Measurements from ENCODE around the gene DZIP1L. TPM values are rescaled to one million over a fixed set of nuclear protein-coding genes. Genes with fewer than 3 reads are reported as not detected.

DZIP1L gene
- total and polyA plus RNA-seq, 9 of the 15 experiments (the other 6 are each of a cell fraction or from before 2014, with no cell fraction given) = 0.03 to 1.5 (median 0.48) TPM; not detected in 1

DNA sequence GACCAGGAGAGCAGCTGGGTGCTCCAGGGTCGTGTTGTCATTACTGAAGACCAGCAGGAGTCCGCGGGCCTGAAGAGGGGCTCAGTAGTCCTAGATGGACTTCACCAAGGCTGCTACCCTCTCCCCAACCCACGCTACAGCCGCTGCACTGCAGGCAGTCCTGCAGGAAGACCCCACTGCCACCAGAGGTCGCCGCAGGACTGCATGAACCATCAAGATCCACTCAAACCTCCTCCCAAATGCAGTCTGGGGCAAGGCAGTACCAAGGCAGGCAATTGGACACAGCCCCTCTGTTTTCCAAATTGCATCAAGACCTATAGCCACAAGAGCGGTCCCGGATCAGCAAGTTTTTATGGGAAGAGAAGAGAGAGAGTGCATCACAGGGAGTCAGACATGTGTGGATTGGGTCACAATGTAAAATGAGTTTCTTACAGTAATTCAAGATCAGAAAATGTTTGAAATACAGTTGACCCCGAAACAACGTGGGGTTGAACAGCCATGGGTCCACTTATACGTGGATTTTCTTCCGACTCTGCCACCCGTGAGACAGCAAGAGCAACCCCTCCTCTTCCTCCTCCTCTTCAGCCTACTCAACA, 46.7 kb downstream of the DZIP1L start (continued):
- TF ChIP-seq, protein P1, sequence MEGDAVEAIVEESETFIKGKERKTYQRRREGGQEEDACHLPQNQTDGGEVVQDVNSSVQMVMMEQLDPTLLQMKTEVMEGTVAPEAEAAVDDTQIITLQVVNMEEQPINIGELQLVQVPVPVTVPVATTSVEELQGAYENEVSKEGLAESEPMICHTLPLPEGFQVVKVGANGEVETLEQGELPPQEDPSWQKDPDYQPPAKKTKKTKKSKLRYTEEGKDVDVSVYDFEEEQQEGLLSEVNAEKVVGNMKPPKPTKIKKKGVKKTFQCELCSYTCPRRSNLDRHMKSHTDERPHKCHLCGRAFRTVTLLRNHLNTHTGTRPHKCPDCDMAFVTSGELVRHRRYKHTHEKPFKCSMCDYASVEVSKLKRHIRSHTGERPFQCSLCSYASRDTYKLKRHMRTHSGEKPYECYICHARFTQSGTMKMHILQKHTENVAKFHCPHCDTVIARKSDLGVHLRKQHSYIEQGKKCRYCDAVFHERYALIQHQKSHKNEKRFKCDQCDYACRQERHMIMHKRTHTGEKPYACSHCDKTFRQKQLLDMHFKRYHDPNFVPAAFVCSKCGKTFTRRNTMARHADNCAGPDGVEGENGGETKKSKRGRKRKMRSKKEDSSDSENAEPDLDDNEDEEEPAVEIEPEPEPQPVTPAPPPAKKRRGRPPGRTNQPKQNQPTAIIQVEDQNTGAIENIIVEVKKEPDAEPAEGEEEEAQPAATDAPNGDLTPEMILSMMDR (IDR thresholded peaks at IDR 0.05 in 2 of 3, conservative IDR thresholded peaks at IDR 0.05 in 1 of 3; ENCODE audit: insufficient read depth in 2 of 3, low read depth in 1 of 3, low read length in 3 of 3) = peak; percentile 86 to 91 (median 88)
- TF ChIP-seq, protein P2, sequence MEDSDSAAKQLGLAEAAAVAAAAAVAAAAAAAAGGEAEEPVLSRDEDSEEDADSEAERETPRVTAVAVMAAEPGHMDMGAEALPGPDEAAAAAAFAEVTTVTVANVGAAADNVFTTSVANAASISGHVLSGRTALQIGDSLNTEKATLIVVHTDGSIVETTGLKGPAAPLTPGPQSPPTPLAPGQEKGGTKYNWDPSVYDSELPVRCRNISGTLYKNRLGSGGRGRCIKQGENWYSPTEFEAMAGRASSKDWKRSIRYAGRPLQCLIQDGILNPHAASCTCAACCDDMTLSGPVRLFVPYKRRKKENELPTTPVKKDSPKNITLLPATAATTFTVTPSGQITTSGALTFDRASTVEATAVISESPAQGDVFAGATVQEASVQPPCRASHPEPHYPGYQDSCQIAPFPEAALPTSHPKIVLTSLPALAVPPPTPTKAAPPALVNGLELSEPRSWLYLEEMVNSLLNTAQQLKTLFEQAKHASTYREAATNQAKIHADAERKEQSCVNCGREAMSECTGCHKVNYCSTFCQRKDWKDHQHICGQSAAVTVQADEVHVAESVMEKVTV (CRISPR knock-in tag; IDR thresholded peaks at IDR 0.05) = peak; percentile 81; the same call in 1 of the 2 replicates
- TF ChIP-seq RAD21 (CRISPR knock-in tag; conservative IDR thresholded peaks at IDR 0.05 in 1 of 2, IDR thresholded peaks at IDR 0.05 in 1 of 2) = peak; percentile 93 to 94

DNA sequence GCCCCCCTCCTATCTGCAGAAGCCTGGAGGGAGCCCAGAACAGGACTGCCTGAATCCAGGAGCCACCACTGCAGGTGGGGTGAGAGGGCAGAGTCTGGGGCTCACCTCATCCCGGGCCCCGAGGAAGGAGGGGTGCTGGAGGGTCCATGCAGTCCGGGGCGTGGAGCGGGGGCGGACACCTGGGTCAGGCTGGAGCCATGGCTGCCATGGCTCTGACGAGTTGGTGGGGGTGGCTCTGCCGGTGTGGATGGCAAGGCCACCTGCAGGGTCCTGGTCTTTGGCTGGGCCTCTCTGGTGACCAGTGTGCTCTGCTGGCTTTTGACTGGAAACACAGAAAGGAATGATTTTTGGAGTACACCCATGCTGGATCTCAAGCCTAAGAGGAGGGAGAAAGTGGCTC, 47.4 kb downstream of the DZIP1L start:
- no peaks in the 10 kb centered on the region for H3K9me1 ChIP-seq (ENCODE audit: control insufficient read depth, insufficient read depth, low read length)
- DNase-seq (ENCODE audit: extremely low read depth in 1 of 4, low spot score in 3 of 4) (no peak), ATAC-seq (no peak; the same call in 2 of the 3 replicates), FAIRE-seq (no peak)
- no peaks in the 10 kb centered on the region for H3K9me3 ChIP-seq (replicated peaks; ENCODE audit: control insufficient read depth, insufficient read depth, low read depth, low read length)
- no peak for TF ChIP-seq ZNF217 (CRISPR knock-in tag; IDR thresholded peaks at IDR 0.05)
- TF ChIP-seq, protein P3, sequence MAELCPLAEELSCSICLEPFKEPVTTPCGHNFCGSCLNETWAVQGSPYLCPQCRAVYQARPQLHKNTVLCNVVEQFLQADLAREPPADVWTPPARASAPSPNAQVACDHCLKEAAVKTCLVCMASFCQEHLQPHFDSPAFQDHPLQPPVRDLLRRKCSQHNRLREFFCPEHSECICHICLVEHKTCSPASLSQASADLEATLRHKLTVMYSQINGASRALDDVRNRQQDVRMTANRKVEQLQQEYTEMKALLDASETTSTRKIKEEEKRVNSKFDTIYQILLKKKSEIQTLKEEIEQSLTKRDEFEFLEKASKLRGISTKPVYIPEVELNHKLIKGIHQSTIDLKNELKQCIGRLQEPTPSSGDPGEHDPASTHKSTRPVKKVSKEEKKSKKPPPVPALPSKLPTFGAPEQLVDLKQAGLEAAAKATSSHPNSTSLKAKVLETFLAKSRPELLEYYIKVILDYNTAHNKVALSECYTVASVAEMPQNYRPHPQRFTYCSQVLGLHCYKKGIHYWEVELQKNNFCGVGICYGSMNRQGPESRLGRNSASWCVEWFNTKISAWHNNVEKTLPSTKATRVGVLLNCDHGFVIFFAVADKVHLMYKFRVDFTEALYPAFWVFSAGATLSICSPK (IDR thresholded peaks at IDR 0.05; ENCODE audit: borderline replicate concordance) = no peak
- no peak for TF ChIP-seq RNF2 (IDR thresholded peaks at IDR 0.05)
- no peak for TF ChIP-seq ARID1B (IDR thresholded peaks at IDR 0.05)
- no peak for TF ChIP-seq HDAC6 (IDR thresholded peaks at IDR 0.05; ENCODE audit: low read depth, low read length)
- no peak for TF ChIP-seq SIN3B (IDR thresholded peaks at IDR 0.05; ENCODE audit: low read depth)
- H4K20me1 ChIP-seq (replicated peaks; ENCODE audit: control insufficient read depth, insufficient read depth, low read length) = no peaks in the 10 kb centered on the region
- H3K4me2 ChIP-seq (ENCODE audit: insufficient read depth, low read length) = no peak overlapping the region
- H3K27ac ChIP-seq (ENCODE audit: extremely low read depth, low read depth, low read length) = no peak overlapping the region
- H3K79me2 ChIP-seq (ENCODE audit: control insufficient read depth, insufficient read depth, low read length) = no peaks in the 10 kb centered on the region
- H3K36me3 ChIP-seq (ENCODE audit: control insufficient read depth, insufficient read depth, low read length) = no peaks in the 10 kb centered on the region
- 3% methylated on average over 5 of the region's 8 CpGs for WGBS (ENCODE audit: insufficient coverage, low coverage, missing lambda C conversion rate)
- in situ Hi-C loops (cut with MboI) = loop anchor here (25.0 kb wide), 1 partner anchor 869 kb away; the partner anchor contains the start of genes FOXL2 and FOXL2NB
- no peaks in the 10 kb centered on the region for H3K4me1 ChIP-seq (replicated peaks in 1 of 2; ENCODE audit: control insufficient read depth in 2 of 2, insufficient read depth in 2 of 2, low read length in 2 of 2)
- ChIA-PET POLR2A (no interaction called here), CTCF (ENCODE audit: low intra/inter-chr PET ratio) (interaction anchor here (0.7 to 1.8 kb wide), 4 partner anchors 47 to 1389 kb away, joined by 3 to 20 read pairs (median 5); partner anchors contain the start of gene DZIP1L)
- no peak overlapping the region for H3K9ac ChIP-seq (ENCODE audit: insufficient read depth in 1 of 2, low read depth in 2 of 2, low read length in 2 of 2)
- peaks cover 0 to 30% of the 10 kb centered on the region in 2 experiments; a peak in 2 of 5 replicates for H3K27me3 ChIP-seq (ENCODE audit: control insufficient read depth in 2 of 2, insufficient read depth in 2 of 2, low read length in 2 of 2)
- H2AFZ ChIP-seq (ENCODE audit: low read depth, low read length) = no peak overlapping the region
- no TSS peak for BruUV-seq (replicated peaks)
- H3K4me3 ChIP-seq = no peak overlapping the region
- intact Hi-C loops (cut with micrococcal nuclease) = loop anchor here (1.0 to 10.0 kb wide), 6 partner anchors 51 to 877 kb away; partner anchors contain the start of genes FOXL2, FOXL2NB and NME9

All from K562 (cell line).